ENCODE data around the gene RERE.
A peak's percentile ranks its signal among the peaks of the same experiment; 100 is the strongest.

Gene RERE

GRCh38 chr1:8358897-8359616, 458.4 kb downstream of the RERE start:
- H3K18ac ChIP-seq (ENCODE audit: low read length), result peak overlapping the region; percentile 76
- H2AK5ac ChIP-seq (ENCODE audit: low read depth, low read length), result no peak overlapping the region
- H3K4ac ChIP-seq (ENCODE audit: low read length), result no peak overlapping the region
- H3K79me1 ChIP-seq (ENCODE audit: low read depth, low read length), result peaks cover 36% of the 10 kb centered on the region
- H2BK15ac ChIP-seq (ENCODE audit: low read length), result no peak overlapping the region
- peaks cover 72 to 92% of the 10 kb centered on the region in 2 donors for H3K36me3 ChIP-seq (replicated peaks in 1 of 2; ENCODE audit: control insufficient read depth in 2 of 2, insufficient read depth in 2 of 2, low read length in 2 of 2)
- no CpG with 5 or more reads among the region's 26 CpGs for WGBS, 2 donors (ENCODE audit: extremely low coverage in 2 of 2, insufficient read length in 2 of 2, insufficient replicate concordance in 1 of 2)
- H3K4me2 ChIP-seq (ENCODE audit: insufficient read depth, low read length, poor library complexity, severe bottlenecking), result no peak overlapping the region
- H3K14ac ChIP-seq (ENCODE audit: low read length), result peak overlapping the region; percentile 21
- no peak overlapping the region for H2BK12ac ChIP-seq (ENCODE audit: low read length)
- H3K23ac ChIP-seq (ENCODE audit: low read depth, low read length, poor library complexity), result peak overlapping the region; percentile 65
- H3K27me3 ChIP-seq (ENCODE audit: control insufficient read depth in 3 of 3, insufficient read depth in 3 of 3, low read depth in 1 of 3, low read length in 3 of 3), result no peaks in the 10 kb centered on the region
- H3K27ac ChIP-seq (replicated peaks; ENCODE audit: low read length), result no peak overlapping the region
- H3K4me3 ChIP-seq (ENCODE audit: low read length in 2 of 2), result no peak overlapping the region
- no peak overlapping the region for H4K91ac ChIP-seq (ENCODE audit: low read depth, low read length, poor library complexity)
- H3K4me1 ChIP-seq (ENCODE audit: control insufficient read depth in 2 of 2, insufficient read depth in 1 of 2, low read depth in 1 of 2, low read length in 2 of 2), result peaks cover 0 to 3% of the 10 kb centered on the region in 2 donors
- no peak overlapping the region for H2BK120ac ChIP-seq (ENCODE audit: low read depth, low read length)
- no peak overlapping the region for H2BK5ac ChIP-seq (ENCODE audit: low read length)
- peaks cover 0 to 3% of the 10 kb centered on the region in 2 donors for H3K9me3 ChIP-seq (replicated peaks in 1 of 2; ENCODE audit: control insufficient read depth in 2 of 2, insufficient read depth in 1 of 2, low read depth in 1 of 2, low read length in 2 of 2)
- no peak overlapping the region for H2AFZ ChIP-seq (ENCODE audit: low read length)
- H3K9ac ChIP-seq (ENCODE audit: low read depth, low read length, poor library complexity), result no peak overlapping the region
- no peak for DNase-seq (ENCODE audit: low spot score)
- peak overlapping the region; percentile 72 for H4K8ac ChIP-seq (ENCODE audit: low read depth, low read length)

GRCh38 chr1:8358241-8358896, 459.1 kb downstream of the RERE start:
- H2BK15ac ChIP-seq (ENCODE audit: low read length), result no peak overlapping the region
- no peak overlapping the region for H3K4ac ChIP-seq (ENCODE audit: low read length)
- no CpG with 5 or more reads among the region's 46 CpGs for WGBS, 2 donors (ENCODE audit: extremely low coverage in 2 of 2, insufficient read length in 2 of 2, insufficient replicate concordance in 1 of 2)
- H3K23ac ChIP-seq (ENCODE audit: low read depth, low read length, poor library complexity), result peak overlapping the region; percentile 85
- H3K4me3 ChIP-seq (ENCODE audit: low read length in 2 of 2), result peak overlapping the region in 1 of 2 donors; percentile 29
- H4K8ac ChIP-seq (ENCODE audit: low read depth, low read length), result no peak overlapping the region
- no peak overlapping the region for H3K4me2 ChIP-seq (ENCODE audit: insufficient read depth, low read length, poor library complexity, severe bottlenecking)
- H2BK12ac ChIP-seq (ENCODE audit: low read length), result no peak overlapping the region
- H3K9me3 ChIP-seq (replicated peaks in 1 of 2; ENCODE audit: control insufficient read depth in 2 of 2, insufficient read depth in 1 of 2, low read depth in 1 of 2, low read length in 2 of 2), result peaks cover 0 to 3% of the 10 kb centered on the region in 2 donors
- no peak overlapping the region for H3K9ac ChIP-seq (ENCODE audit: low read depth, low read length, poor library complexity)
- no peak overlapping the region for H2AK5ac ChIP-seq (ENCODE audit: low read depth, low read length)
- H4K91ac ChIP-seq (ENCODE audit: low read depth, low read length, poor library complexity), result no peak overlapping the region
- peaks cover 0 to 3% of the 10 kb centered on the region in 2 donors for H3K4me1 ChIP-seq (ENCODE audit: control insufficient read depth in 2 of 2, insufficient read depth in 1 of 2, low read depth in 1 of 2, low read length in 2 of 2)
- H2AFZ ChIP-seq (ENCODE audit: low read length), result no peak overlapping the region
- peak overlapping the region; percentile 10 for H2BK5ac ChIP-seq (ENCODE audit: low read length)
- H3K27me3 ChIP-seq (ENCODE audit: control insufficient read depth in 3 of 3, insufficient read depth in 3 of 3, low read depth in 1 of 3, low read length in 3 of 3), result no peaks in the 10 kb centered on the region
- no peak overlapping the region for H3K18ac ChIP-seq (ENCODE audit: low read length)
- peak overlapping the region; percentile 47 for H3K14ac ChIP-seq (ENCODE audit: low read length)
- no peak for DNase-seq (ENCODE audit: low spot score)
- no peak overlapping the region for H2BK120ac ChIP-seq (ENCODE audit: low read depth, low read length)
- H3K79me1 ChIP-seq (ENCODE audit: low read depth, low read length), result peaks cover 38% of the 10 kb centered on the region
- H3K27ac ChIP-seq (replicated peaks; ENCODE audit: low read length), result no peak overlapping the region
- H3K36me3 ChIP-seq (replicated peaks in 1 of 2; ENCODE audit: control insufficient read depth in 2 of 2, insufficient read depth in 2 of 2, low read length in 2 of 2), result peaks cover 78 to 92% of the 10 kb centered on the region in 2 donors

- Histone ChIP-seq H2BK120ac (ENCODE audit: low read depth, low read length) (no peak overlapping the region), H3K9ac (ENCODE audit: low read depth, low read length, poor library complexity) (no peak overlapping the region), H2AK5ac (ENCODE audit: low read depth, low read length) (no peak overlapping the region), H3K36me3 (replicated peaks in 1 of 2; ENCODE audit: control insufficient read depth in 2 of 2, insufficient read depth in 2 of 2, low read length in 2 of 2) (peaks cover 70 to 92% of the 10 kb centered on the region in 2 donors), H3K9me3 (replicated peaks in 1 of 2; ENCODE audit: control insufficient read depth in 2 of 2, insufficient read depth in 1 of 2, low read depth in 1 of 2, low read length in 2 of 2) (peaks cover 0 to 3% of the 10 kb centered on the region in 2 donors), H2BK15ac (ENCODE audit: low read length) (no peak overlapping the region), H3K79me1 (ENCODE audit: low read depth, low read length) (peaks cover 35% of the 10 kb centered on the region), H3K23ac (ENCODE audit: low read depth, low read length, poor library complexity) (peak overlapping the region; percentile 80), H3K27ac (replicated peaks; ENCODE audit: low read length) (no peak overlapping the region), H4K8ac (ENCODE audit: low read depth, low read length) (peak overlapping the region; percentile 43), H3K18ac (ENCODE audit: low read length) (peak overlapping the region; percentile 71), H3K14ac (ENCODE audit: low read length) (peak overlapping the region; percentile 56), H3K4me3 (ENCODE audit: low read length in 2 of 2) (no peak overlapping the region), H2BK12ac (ENCODE audit: low read length) (no peak overlapping the region), H2AFZ (ENCODE audit: low read length) (no peak overlapping the region), H3K4me1 (ENCODE audit: control insufficient read depth in 2 of 2, insufficient read depth in 1 of 2, low read depth in 1 of 2, low read length in 2 of 2) (peaks cover 0 to 3% of the 10 kb centered on the region in 2 donors), H4K91ac (ENCODE audit: low read depth, low read length, poor library complexity) (no peak overlapping the region), H3K4ac (ENCODE audit: low read length) (no peak overlapping the region), H3K4me2 (ENCODE audit: insufficient read depth, low read length, poor library complexity, severe bottlenecking) (no peak overlapping the region), H3K27me3 (ENCODE audit: control insufficient read depth in 3 of 3, insufficient read depth in 3 of 3, low read depth in 1 of 3, low read length in 3 of 3) (no peaks in the 10 kb centered on the region), H2BK5ac (ENCODE audit: low read length) (peak overlapping the region; percentile 10)
- WGBS, 2 donors (ENCODE audit: extremely low coverage in 2 of 2, insufficient read length in 2 of 2, insufficient replicate concordance in 1 of 2), result no CpG with 5 or more reads among the region's 14 CpGs
- no peak for DNase-seq (ENCODE audit: low spot score)
Measured at GRCh38 chr1:8357329-8358101, 459.9 kb downstream of the RERE start.

All from neuronal stem cell (in vitro differentiated cells).